Mammary microvascular endothelial cell (primary cell): ENCODE results near the gene GARIN6. TPM values are rescaled to one million over a fixed set of nuclear protein-coding genes. Genes with fewer than 3 reads are reported as not detected.

Experiments
- total RNA-seq: library from RNA; depleted of rRNA; stranded (reverse); fragments of >200 nt; gene quantifications from 2 replicates; pipeline ENCODE4 v1.2.3, GENCODE V29; 2015

The GARIN6 gene
- not detected in 2 replicates for total RNA-seq

GRCh38 chr12:99647453-99647852, at the start of gene GARIN6:
TSS of gene GARIN6 (plus strand) at chr12:99647753. CDS start at chr12:99648175, 422 bp downstream.

